ENCODE results near the gene SLAMF1. TPM values are rescaled to one million over a fixed set of nuclear protein-coding genes. Genes with fewer than 3 reads are reported as not detected.

Gene SLAMF1
- total and polyA plus RNA-seq, 4 donors, result 0.09 to 1.1 (median 0.17) TPM

DNA sequence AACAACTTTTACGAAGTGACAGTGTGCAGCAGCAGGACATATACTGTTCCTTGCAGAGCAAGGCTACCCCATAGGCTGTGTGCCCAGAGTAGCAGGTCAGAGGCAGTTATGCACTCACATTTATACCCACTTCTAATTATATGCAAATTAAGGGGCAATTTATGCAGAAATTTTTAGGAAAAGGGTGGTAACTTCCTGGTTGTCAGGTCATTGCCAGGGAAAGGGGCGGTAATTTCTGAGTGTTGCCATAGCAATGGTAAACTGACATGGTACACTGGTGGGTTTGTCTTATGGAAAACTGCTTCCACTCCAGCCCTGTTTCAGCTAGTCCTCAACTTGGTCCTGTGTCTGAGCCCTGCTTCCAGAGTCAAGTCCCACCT is 12.0 kb upstream of the SLAMF1 start:
- WGBS, result 96% methylated on average over 2 of the region's 2 CpGs

DNA sequence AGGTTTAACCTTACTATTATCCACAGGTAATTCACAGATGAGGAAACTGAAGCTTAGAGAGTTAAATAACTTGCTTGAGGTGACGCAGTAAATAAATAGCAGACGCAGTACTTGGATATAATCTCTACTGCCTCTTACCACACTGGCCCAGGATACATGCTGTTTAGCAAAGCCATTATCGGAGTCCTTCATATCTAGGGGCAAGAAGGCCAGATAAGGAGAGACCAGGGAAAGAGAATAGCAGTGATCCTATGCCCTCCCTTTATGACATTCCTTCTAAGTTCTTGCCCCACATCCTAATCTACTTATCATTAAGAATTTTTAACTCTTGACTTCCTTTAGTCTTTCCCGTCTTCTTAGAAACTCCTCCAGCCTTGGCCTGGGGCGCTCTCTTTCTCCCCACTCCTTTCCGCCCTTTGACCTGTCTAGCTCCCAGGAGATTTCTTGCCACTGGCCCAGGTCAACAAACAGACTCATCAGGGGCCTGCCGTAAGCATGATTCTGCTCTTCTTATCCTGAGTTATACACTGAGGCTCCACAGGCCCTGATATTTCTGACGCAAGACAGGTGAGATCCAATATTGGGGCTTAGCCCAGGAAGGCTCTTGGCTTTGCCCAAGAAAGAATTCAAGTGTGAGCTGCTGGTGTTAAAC is 11.4 kb upstream of the SLAMF1 start:
- H3K4me3 ChIP-seq (ENCODE audit: low read depth in 1 of 3, low read length in 3 of 3), result no peak overlapping the region
- H3K9ac ChIP-seq (ENCODE audit: low read depth in 1 of 2, low read length in 2 of 2), result no peak overlapping the region
- H3K36me3 ChIP-seq (ENCODE audit: control insufficient read depth in 4 of 4, insufficient read depth in 3 of 4, low read depth in 1 of 4, low read length in 3 of 4), result no peaks in the 10 kb centered on the region
- no peaks in the 10 kb centered on the region for H3K9me3 ChIP-seq (ENCODE audit: control insufficient read depth in 4 of 4, low read length in 3 of 4)
- H3K27ac ChIP-seq (ENCODE audit: low read depth in 1 of 2, low read length in 2 of 2), result no peak overlapping the region
- WGBS, result 85% methylated on average over 8 of the region's 8 CpGs
- no peaks in the 10 kb centered on the region for H3K27me3 ChIP-seq (ENCODE audit: control insufficient read depth in 4 of 4, insufficient read depth in 4 of 4, low read length in 3 of 4)
- no peaks in the 10 kb centered on the region for H3K4me1 ChIP-seq (ENCODE audit: control insufficient read depth in 4 of 4, insufficient read depth in 4 of 4, low read length in 3 of 4)
- no peak for DNase-seq (ENCODE audit: low spot score)
- TF ChIP-seq GABPA (IDR thresholded peaks at IDR 0.05 in 1 of 2, conservative IDR thresholded peaks at IDR 0.05 in 1 of 2), result no peak
- no peak for TF ChIP-seq FOXA1 (IDR thresholded peaks at IDR 0.05)
- TF ChIP-seq YY1 (IDR thresholded peaks at IDR 0.05), result no peak
- TF ChIP-seq, protein P1, sequence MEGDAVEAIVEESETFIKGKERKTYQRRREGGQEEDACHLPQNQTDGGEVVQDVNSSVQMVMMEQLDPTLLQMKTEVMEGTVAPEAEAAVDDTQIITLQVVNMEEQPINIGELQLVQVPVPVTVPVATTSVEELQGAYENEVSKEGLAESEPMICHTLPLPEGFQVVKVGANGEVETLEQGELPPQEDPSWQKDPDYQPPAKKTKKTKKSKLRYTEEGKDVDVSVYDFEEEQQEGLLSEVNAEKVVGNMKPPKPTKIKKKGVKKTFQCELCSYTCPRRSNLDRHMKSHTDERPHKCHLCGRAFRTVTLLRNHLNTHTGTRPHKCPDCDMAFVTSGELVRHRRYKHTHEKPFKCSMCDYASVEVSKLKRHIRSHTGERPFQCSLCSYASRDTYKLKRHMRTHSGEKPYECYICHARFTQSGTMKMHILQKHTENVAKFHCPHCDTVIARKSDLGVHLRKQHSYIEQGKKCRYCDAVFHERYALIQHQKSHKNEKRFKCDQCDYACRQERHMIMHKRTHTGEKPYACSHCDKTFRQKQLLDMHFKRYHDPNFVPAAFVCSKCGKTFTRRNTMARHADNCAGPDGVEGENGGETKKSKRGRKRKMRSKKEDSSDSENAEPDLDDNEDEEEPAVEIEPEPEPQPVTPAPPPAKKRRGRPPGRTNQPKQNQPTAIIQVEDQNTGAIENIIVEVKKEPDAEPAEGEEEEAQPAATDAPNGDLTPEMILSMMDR (IDR thresholded peaks at IDR 0.05; ENCODE audit: low read depth, low read length, missing input control), result no peak
- TF ChIP-seq, protein P2, sequence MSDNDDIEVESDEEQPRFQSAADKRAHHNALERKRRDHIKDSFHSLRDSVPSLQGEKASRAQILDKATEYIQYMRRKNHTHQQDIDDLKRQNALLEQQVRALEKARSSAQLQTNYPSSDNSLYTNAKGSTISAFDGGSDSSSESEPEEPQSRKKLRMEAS (IDR thresholded peaks at IDR 0.05), result no peak
- no peak for TF ChIP-seq JUND (IDR thresholded peaks at IDR 0.05)
- TF ChIP-seq RXRA (IDR thresholded peaks at IDR 0.05), result no peak
- TF ChIP-seq NR2F2 (IDR thresholded peaks at IDR 0.05), result no peak
- no peak for TF ChIP-seq HNF4G (IDR thresholded peaks at IDR 0.05)
- TF ChIP-seq FOXA2 (IDR thresholded peaks at IDR 0.05), result no peak
- TF ChIP-seq RAD21 (IDR thresholded peaks at IDR 0.05), result no peak
- no peak for TF ChIP-seq TAF1 (conservative IDR thresholded peaks at IDR 0.05)
- no peak for TF ChIP-seq REST (IDR thresholded peaks at IDR 0.05)

More for the DNA sequence above, 12.0 kb upstream of the SLAMF1 start:
- H3K4me1 ChIP-seq (ENCODE audit: control insufficient read depth in 4 of 4, insufficient read depth in 4 of 4, low read length in 3 of 4), result no peaks in the 10 kb centered on the region
- DNase-seq (ENCODE audit: low spot score), result no peak
- H3K36me3 ChIP-seq (ENCODE audit: control insufficient read depth in 4 of 4, insufficient read depth in 3 of 4, low read depth in 1 of 4, low read length in 3 of 4), result no peaks in the 10 kb centered on the region
- TF ChIP-seq HNF4G (IDR thresholded peaks at IDR 0.05), result no peak
- TF ChIP-seq RXRA (IDR thresholded peaks at IDR 0.05), result no peak
- TF ChIP-seq, protein P2 (IDR thresholded peaks at IDR 0.05), result no peak
- TF ChIP-seq GABPA (IDR thresholded peaks at IDR 0.05 in 1 of 2, conservative IDR thresholded peaks at IDR 0.05 in 1 of 2), result no peak
- TF ChIP-seq RAD21 (IDR thresholded peaks at IDR 0.05), result no peak
- TF ChIP-seq SP1 (IDR thresholded peaks at IDR 0.05), result no peak
- no peak for TF ChIP-seq ZBTB33 (IDR thresholded peaks at IDR 0.05)
- TF ChIP-seq, protein P1 (IDR thresholded peaks at IDR 0.05; ENCODE audit: low read depth, low read length, missing input control), result no peak
- no peak for TF ChIP-seq FOXA1 (IDR thresholded peaks at IDR 0.05)
- TF ChIP-seq EGR1 (IDR thresholded peaks at IDR 0.05; ENCODE audit: low read depth in 2 of 2), result no peak
- no peak for TF ChIP-seq JUND (IDR thresholded peaks at IDR 0.05)
- no peak for TF ChIP-seq ATF3 (IDR thresholded peaks at IDR 0.05)
- H3K9me3 ChIP-seq (ENCODE audit: control insufficient read depth in 4 of 4, low read length in 3 of 4), result no peaks in the 10 kb centered on the region
- no peak overlapping the region for H3K27ac ChIP-seq (ENCODE audit: low read depth in 1 of 2, low read length in 2 of 2)
- H3K4me3 ChIP-seq (ENCODE audit: low read depth in 1 of 3, low read length in 3 of 3), result no peak overlapping the region
- no peak overlapping the region for H3K9ac ChIP-seq (ENCODE audit: low read depth in 1 of 2, low read length in 2 of 2)
- H3K27me3 ChIP-seq (ENCODE audit: control insufficient read depth in 4 of 4, insufficient read depth in 4 of 4, low read length in 3 of 4), result no peaks in the 10 kb centered on the region
